Stomach (tissue), 9 donors: ENCODE data around the gene SDR42E2. TPM values are rescaled to one million over a fixed set of nuclear protein-coding genes. Genes with fewer than 3 reads are reported as not detected.

Experiments
- DNase-seq, 2 donors: peaks; one replicate each; pipeline versions ENCODE4 v3.0.0 to v3.0.0-alpha.2; 2013 to 2019
- H3K27ac ChIP-seq, 5 donors: fragments of 200-600 bp in 4 of 5; sonication (generic) in 4 of 5; one replicate each; pipeline ENCODE4 v1.5.1; 2013 to 2019; ENCODE audit warnings: mild to moderate bottlenecking in 1 of 5, moderate library complexity in 1 of 5
- H3K27me3 ChIP-seq, 3 donors: fragments of 200-600 bp; sonication (generic); one replicate each; pipeline ENCODE4 v1.5.1; 2017 to 2019; ENCODE audit warnings: mixed run types in 1 of 3
- H3K36me3 ChIP-seq, 4 donors: fragments of 200-600 bp; sonication (generic); 1 replicate in 3 of 4; 2 replicates in 1 of 4; pipeline ENCODE4 v1.5.1; 2016 to 2019
- H3K4me1 ChIP-seq, 4 donors: fragments of 200-600 bp; sonication (generic); one replicate each; pipeline ENCODE4 v1.5.1; 2016 to 2019
- H3K4me3 ChIP-seq, 4 donors: fragments of 200-600 bp; sonication (generic) in 3 of 4; one replicate each; pipeline ENCODE4 v1.5.1; 2016 to 2019; ENCODE audit warnings: mild to moderate bottlenecking in 1 of 4
- H3K9me3 ChIP-seq, 4 donors: fragments of 200-600 bp; sonication (generic); one replicate each; pipeline ENCODE4 v1.5.1; 2016 to 2019
- EP300 ChIP-seq: sonication (generic); formaldehyde crosslinking; IDR thresholded peaks from one replicate; pipeline ENCODE4 v1.6.1; 2017; ENCODE audit warnings: antibody characterized with exemption
- POLR2A ChIP-seq, 4 donors: fragments of 450-650 bp; IDR thresholded peaks; one replicate each; pipeline ENCODE4 v1.6.1; 2016; ENCODE audit warnings: antibody characterized with exemption in 4 of 4, control low read depth in 2 of 4, mild to moderate bottlenecking in 1 of 4, moderate library complexity in 1 of 4
- POLR2AphosphoS5 ChIP-seq, 3 donors: sonication (generic); formaldehyde crosslinking; IDR thresholded peaks; one replicate each; pipeline ENCODE4 v1.6.1; 2016; ENCODE audit warnings: antibody characterized with exemption in 3 of 3
- WGBS, 5 donors: extraction: QIAGEN DNeasy Blood & Tissue Kit in 3 of 5; methylation state at CpG; one replicate each; pipeline versions ENCODE4 v1.1.5 to v1.1.7; 2013 to 2018; 5-methylcytosine and 5-hydroxymethylcytosine counted together
- intact Hi-C: fragments of 100-400 bp; cut with DNase I; formaldehyde crosslinking; loops from one replicate; pipeline ENCODE4 v1.15.1; 2023; ENCODE audit warnings: low total_unique reads
- polyA plus RNA-seq, 3 donors: library from polyadenylated mRNA; stranded (reverse); fragments of 200-250 nt; gene quantifications; one replicate each; pipeline ENCODE4 v1.2.3, GENCODE V29; 2013
- total RNA-seq, 5 donors: library from RNA; depleted of rRNA; stranded (reverse); fragments of >200 nt; gene quantifications; one replicate each; pipeline versions ENCODE4 v1.1.0 to v1.2.3, GENCODE V29; 2014 to 2016
- TF ChIP-seq, protein P1 (sequence below), 7 experiments: fragments of 450-650 bp in 4 of 7; fragments of 200-600 bp in 3 of 7; sonication (generic) in 3 of 7; IDR thresholded peaks; one replicate each; pipeline ENCODE4 v1.5.1; 2016 to 2019; ENCODE audit warnings: antibody characterized with exemption in 7 of 7, control low read depth in 2 of 7, mild to moderate bottlenecking in 1 of 7
- donor health status: healthy with polysubstance abuse.
- donor health status: Bipolar disorder and iron deficiency.
- donor health status: healthy.

The SDR42E2 gene
- total and polyA plus RNA-seq, 8 donors, result not detected

- Histone ChIP-seq H3K27me3 (no peaks in the 10 kb centered on the region), H3K4me3 (no peak overlapping the region), H3K36me3 (no peaks in the 10 kb centered on the region), H3K27ac (no peak overlapping the region), H3K9me3 (no peaks in the 10 kb centered on the region), H3K4me1 (no peaks in the 10 kb centered on the region)
- TF ChIP-seq, protein P1, sequence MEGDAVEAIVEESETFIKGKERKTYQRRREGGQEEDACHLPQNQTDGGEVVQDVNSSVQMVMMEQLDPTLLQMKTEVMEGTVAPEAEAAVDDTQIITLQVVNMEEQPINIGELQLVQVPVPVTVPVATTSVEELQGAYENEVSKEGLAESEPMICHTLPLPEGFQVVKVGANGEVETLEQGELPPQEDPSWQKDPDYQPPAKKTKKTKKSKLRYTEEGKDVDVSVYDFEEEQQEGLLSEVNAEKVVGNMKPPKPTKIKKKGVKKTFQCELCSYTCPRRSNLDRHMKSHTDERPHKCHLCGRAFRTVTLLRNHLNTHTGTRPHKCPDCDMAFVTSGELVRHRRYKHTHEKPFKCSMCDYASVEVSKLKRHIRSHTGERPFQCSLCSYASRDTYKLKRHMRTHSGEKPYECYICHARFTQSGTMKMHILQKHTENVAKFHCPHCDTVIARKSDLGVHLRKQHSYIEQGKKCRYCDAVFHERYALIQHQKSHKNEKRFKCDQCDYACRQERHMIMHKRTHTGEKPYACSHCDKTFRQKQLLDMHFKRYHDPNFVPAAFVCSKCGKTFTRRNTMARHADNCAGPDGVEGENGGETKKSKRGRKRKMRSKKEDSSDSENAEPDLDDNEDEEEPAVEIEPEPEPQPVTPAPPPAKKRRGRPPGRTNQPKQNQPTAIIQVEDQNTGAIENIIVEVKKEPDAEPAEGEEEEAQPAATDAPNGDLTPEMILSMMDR (IDR thresholded peaks at IDR 0.05), result no peak
- TF ChIP-seq POLR2AphosphoS5 (IDR thresholded peaks at IDR 0.05) (no peak), POLR2A (IDR thresholded peaks at IDR 0.05) (no peak), EP300 (no peak)
- intact Hi-C loops, result loop anchor here (10.0 kb wide), 1 partner anchor 577 kb away; no protein-coding TSS in a partner anchor
- no peak for DNase-seq
- WGBS, 5 donors, result 86 to 97% (median 91%) methylated on average over 10 to 11 of the region's 11 CpGs
Measured at GRCh38 chr16:22181426-22181825, 19.1 kb downstream of the SDR42E2 start.

DNA sequence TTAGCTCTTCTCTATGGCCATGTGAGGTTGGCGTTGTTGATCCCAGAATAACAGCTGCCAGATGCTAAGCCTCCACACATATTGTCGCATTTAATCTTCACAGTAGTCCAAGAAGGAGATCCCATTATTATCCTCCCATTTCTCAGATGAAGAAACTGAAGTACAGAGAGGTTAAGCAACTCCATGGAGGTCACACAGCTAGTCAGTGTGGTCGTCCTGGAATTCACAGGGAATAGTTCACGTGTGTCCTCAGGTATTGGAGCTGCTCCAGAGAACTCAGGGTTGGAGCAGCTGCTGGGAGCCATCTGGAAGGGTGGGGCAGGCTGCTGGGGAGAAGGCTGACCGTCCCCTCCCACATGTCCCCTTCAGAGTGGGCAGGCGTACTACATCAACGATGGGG lies 19.5 kb downstream of the SDR42E2 start:
- no peak for DNase-seq
- H3K36me3 ChIP-seq, result no peaks in the 10 kb centered on the region
- H3K27me3 ChIP-seq, result no peaks in the 10 kb centered on the region
- WGBS, 5 donors, result 73 to 85% (median 76%) methylated on average over 7 of the region's 7 CpGs
- H3K9me3 ChIP-seq, result no peaks in the 10 kb centered on the region
- no peak for TF ChIP-seq EP300
- H3K27ac ChIP-seq, result no peak overlapping the region
- intact Hi-C loops, result loop anchor here (10.0 kb wide), 1 partner anchor 577 kb away; no protein-coding TSS in a partner anchor
- H3K4me1 ChIP-seq, result no peaks in the 10 kb centered on the region
- no peak overlapping the region for H3K4me3 ChIP-seq

- TF ChIP-seq POLR2AphosphoS5 (IDR thresholded peaks at IDR 0.05) (no peak), POLR2A (IDR thresholded peaks at IDR 0.05) (no peak), EP300 (no peak)
- TF ChIP-seq, protein P1 (IDR thresholded peaks at IDR 0.05), result no peak
- Histone ChIP-seq H3K27me3 (no peaks in the 10 kb centered on the region), H3K36me3 (no peaks in the 10 kb centered on the region), H3K27ac (no peak overlapping the region), H3K9me3 (no peaks in the 10 kb centered on the region), H3K4me1 (peaks cover 3 to 4% (median 3%) of the 10 kb centered on the region in 4 donors), H3K4me3 (no peak overlapping the region)
- intact Hi-C loops, result loop anchor here (10.0 kb wide), 1 partner anchor 579 kb away; no protein-coding TSS in a partner anchor
- WGBS, 5 donors, result 85 to 91% (median 90%) methylated on average over 5 of the region's 5 CpGs
- DNase-seq, result no peak
Measured at GRCh38 chr16:22183335-22183734, 21.0 kb downstream of the SDR42E2 start.

DNA sequence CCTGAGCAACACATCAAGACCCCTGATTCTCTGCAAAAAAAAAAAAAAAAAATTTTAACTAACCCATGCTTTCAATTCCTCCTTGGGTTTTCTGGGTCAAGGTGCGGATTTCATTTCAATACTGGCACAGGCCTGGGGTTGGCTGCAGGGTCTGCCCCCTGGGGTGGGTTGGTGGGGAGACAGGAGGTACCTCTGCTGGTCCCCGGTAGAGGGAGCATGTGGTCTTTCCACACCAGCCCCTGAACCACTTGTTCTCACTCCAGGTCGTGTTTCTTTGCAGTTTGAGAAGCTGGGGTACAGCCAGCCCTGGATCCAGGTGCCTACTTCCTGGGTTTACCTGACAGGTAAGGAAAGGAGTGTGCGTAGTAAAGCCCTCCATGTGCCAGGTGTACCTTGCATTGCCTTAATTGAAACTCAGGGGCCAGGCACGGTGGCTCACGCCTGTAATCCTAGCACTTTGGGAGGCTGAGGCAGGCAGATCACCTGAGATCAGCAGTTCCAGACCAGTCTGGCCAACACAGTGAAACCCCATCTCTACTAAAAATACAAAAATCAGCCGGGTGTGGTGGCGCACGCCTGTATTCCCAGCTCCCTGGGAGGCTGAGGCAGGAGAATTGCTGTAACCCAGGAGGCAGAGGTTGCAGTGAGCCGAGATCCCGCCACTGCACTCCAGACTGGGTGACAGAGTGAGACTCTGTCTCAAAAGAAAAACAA lies 21.8 kb downstream of the SDR42E2 start:
- intact Hi-C loops, result loop anchor here (10.0 kb wide), 1 partner anchor 579 kb away; no protein-coding TSS in a partner anchor
- no peak overlapping the region for H3K4me3 ChIP-seq
- WGBS, 5 donors, result 76 to 85% (median 82%) methylated on average over 11 of the region's 11 CpGs
- TF ChIP-seq POLR2A (IDR thresholded peaks at IDR 0.05) (no peak), EP300 (no peak), POLR2AphosphoS5 (IDR thresholded peaks at IDR 0.05) (no peak)
- TF ChIP-seq, protein P1 (IDR thresholded peaks at IDR 0.05), result no peak
- H3K36me3 ChIP-seq, result no peaks in the 10 kb centered on the region
- H3K4me1 ChIP-seq, result peaks cover 10 to 12% (median 10%) of the 10 kb centered on the region in 4 donors
- H3K9me3 ChIP-seq, result no peaks in the 10 kb centered on the region
- no peaks in the 10 kb centered on the region for H3K27me3 ChIP-seq
- no peak overlapping the region for H3K27ac ChIP-seq
- DNase-seq, result no peak

DNA sequence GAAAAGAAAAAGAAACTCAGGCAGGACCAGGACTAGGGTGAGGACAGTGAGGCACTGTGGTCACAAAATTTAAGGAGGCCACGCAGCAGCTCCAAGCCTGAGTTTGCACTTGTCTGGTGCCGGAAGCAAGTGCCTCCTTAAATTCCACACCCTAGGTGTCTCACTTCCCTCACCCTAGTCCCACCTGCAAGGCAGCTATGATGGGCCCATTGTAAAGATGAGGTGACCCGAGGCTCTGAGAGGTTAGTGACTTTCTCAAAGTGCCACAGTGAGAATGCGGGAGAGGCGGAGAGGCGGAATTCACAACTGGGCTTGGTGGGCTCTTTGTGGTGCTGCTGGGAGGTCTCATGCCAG lies 22.3 kb downstream of the SDR42E2 start:
- 85 to 92% (median 88%) methylated on average over 6 of the region's 6 CpGs for WGBS, 5 donors
- no peak for DNase-seq

More for the DNA sequence above, 22.3 kb downstream of the SDR42E2 start:
- Histone ChIP-seq H3K27ac (no peak overlapping the region), H3K9me3 (no peaks in the 10 kb centered on the region), H3K27me3 (no peaks in the 10 kb centered on the region), H3K4me1 (peaks cover 15 to 17% (median 16%) of the 10 kb centered on the region in 4 donors), H3K4me3 (no peak overlapping the region), H3K36me3 (no peaks in the 10 kb centered on the region)
- TF ChIP-seq POLR2A (IDR thresholded peaks at IDR 0.05), result no peak
- TF ChIP-seq, protein P1 (IDR thresholded peaks at IDR 0.05), result no peak
- no peak for TF ChIP-seq POLR2AphosphoS5 (IDR thresholded peaks at IDR 0.05)
- TF ChIP-seq EP300, result no peak
- intact Hi-C loops, result loop anchor here (10.0 kb wide), 1 partner anchor 580 kb away; no protein-coding TSS in a partner anchor
